HG03103 (cell line): ENCODE data around the gene AGPS.

Experiments used
- ATAC-seq: cut with Tn5 transposase; IDR thresholded peaks from one replicate; pipeline ENCODE4 v1.9.1; 2021; ENCODE audit warnings: low read depth; ENCODE audit not compliant: unreplicated experiment

AGPS gene

DNA sequence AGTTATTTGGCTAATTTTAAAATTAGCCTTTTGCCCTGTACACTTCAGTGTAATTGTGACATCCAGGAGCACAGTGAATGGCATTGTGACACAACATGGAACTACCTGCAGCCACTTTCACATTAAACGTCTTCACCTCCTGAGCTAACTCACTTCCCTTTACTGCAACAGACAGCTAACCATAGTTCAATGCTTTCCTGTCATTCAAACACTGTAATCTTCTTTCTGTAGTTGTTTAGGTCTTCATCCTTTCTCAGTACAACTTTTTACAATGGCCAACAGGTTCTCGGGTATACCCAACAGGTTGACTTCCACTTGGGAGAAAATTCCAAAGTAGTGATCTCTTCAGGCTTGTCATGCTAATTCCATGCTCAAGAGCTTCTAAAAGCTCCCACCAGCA lies 8.6 kb upstream of the AGPS start:
- no peak for ATAC-seq

DNA sequence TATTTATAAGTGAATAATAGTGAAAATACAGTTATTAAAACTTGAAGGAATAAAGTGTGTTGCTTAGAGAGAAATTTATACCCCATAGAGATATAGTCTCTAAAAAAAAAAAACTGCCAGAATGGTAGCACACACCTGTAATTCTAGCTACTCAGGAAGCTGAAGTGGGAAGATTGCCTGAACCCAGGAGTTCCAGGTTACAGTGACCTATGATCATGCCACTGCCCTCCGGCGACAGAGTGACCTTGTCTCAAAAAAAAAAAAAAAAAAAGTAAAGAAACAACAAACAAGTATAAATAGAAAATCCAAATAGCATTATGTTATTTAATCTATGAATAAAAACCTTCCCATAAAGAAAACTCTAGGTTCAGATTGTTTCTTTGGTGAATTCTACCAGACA lies 7.4 kb upstream of the AGPS start:
- ATAC-seq: no peak

DNA sequence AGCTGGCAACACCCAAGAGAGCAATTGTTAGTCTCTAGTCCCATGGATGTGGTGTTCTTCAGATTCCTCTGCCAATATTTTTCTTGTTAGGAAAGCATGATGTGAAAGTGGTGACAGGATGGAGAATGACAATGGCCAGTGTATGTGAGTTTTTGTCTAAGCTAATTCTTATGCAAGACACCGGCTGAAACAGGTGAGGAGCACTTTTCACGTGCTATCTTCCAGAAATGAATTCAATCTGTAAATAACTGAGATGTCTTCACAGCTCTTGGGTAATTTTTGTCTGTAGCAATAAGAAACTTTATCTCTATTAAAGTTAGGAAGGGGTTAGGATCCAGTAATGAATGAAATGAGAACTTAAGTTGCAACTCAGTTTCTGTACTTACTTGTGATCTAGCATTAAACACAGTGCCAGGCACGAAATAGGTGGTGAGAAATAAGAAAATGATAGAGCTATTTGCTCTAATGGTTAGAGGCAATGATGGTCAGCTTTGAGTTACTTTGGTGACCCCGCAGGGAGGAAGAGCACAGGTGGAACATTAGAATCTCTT lies 676 bp upstream of the AGPS start:
- no peak for ATAC-seq

DNA sequence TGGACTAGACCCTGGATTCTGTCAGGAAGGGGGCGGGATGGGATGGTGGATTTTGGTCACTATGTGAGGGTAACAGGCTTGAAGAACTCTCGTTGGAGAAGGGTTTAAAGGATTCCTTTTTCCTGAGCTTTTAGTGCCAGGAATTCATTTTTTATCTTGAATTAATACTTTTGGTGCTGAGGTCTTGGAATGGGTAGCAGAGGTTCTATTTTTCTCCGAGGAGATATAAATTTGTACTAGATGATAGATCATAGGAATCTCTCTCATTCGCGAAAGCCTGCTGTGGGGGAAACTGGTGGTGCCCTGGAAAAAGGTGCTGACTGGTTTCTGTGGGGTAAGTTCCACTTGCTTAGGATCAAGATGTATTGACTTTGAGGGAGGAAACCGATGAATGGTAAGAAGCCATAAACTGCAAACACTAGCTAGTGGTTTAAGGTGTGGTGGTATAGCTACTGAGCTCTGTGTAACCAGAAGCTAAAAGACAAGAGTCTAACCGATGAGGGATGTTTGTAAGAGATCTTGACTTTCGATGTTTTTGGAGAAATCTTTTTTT lies 706 bp downstream of the AGPS start:
- no peak for ATAC-seq

DNA sequence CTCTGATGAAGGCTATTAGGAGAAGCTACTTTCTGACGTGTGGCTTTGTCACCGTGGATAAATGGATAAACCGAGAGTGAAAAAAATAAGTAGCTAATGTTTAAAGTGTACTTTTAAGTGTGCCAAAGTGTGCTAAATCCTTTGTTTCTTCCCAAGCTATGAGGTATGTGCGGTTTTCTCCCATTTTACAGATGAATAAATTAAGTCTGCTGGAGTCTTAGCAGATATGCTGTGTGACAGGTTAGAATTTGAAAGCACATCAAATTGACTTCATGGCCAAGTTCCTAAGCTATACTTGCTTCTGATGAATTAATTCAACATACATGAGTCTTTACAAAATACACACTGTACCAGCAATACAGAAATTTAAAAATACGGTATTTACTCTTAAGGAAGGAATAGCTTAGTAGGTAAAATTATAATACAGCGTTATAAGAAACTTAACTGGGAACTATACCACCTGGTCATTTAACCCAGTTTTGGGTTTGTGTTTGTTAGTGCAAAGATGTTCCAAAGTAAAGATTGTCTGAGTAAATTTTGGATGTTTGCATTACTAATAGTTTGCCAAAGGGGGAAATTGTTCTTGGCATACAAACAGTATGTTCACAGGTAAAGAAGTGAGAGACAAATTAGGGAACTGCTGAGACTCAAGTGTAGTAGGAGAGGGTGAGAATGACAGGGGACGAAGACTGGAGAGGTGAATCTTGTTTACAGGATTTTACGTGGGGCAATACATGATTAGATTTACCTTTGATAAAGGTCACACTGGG lies 1.4 kb downstream of the AGPS start:
- ATAC-seq: no peak

DNA sequence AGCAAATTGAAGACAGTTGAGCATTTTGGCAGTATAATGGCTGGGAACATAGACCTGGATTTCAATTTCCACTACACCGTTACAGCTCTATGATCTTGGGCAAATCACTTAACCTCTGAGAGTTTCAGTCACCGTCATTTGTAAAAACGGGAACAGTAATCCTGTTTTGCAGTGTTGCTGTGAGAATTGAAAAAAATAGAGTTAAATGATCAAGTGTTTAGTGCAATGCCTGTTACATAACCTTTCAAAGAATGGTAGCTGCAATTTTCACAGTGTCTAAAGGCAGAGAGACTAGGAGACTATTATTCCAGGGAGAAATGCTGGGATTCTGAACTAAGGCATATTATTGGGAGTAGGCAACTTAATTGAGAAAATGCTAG lies 2.0 kb downstream of the AGPS start:
- ATAC-seq: no peak

DNA sequence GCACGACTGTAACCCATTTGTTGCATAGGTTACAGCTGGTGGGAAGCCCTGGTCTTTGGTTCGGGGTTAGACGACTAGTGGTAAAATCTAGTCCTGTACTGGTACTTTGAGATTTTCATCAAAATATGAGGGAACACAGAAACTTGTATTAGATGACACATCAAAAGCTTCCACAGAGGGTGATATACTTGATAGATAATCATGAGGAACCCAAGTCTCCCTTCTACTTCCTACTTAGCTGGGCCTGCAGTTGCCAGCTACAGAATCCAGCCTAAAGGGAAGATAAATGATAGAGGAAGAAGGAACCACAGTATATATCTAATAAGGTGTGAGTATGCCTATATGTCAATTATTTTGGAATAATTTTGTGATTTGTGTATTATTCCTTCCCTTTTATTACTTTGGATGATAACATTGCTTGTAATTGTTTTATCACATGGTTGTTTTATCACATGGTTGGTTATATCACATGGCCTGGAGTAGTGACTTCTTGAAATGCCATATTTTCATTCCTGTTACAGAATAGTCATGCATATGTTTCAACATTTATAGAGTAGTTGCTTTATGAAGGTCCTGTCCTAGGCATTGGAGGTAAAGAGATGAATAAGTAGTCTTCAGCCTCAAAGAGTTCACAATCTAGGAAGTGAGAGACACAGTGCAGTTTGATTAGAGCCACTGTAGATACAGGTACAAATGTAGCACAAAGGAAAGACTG lies 2.9 kb downstream of the AGPS start:
- no peak for ATAC-seq

DNA sequence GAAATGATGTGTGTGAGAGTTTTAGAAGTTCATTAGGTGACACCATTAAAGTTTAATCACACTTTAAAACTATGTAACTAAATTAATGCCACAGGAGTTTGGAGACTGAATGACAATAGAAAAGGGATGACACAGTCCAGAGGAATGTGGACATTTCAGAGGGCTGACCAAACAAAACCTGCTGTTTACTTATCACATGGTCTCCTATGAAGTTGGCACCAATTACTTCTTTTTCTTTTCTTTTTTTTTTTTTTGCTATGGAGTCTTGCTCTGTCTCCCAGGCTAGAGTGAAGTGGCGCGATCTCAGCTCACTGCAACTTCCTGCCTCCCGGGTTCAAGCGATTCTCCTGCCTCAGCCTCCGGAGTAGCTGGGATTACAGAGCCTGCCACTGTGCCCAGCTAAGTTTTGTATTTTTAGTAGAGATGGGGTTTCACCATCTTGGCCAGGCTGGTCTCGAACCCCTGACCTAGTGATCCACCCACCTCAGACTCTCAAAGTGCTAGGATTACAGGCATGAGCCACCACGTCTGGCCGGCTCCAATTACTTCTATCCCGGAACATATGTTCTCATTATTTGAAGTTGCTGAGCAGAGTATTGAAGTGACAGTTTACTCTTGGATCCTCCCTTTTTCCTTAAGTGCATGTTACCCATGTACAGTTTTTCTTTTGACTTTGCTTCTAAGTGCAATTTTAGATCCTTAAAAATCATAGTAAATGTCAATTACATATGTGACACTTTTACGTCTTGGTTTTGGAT lies 4.3 kb downstream of the AGPS start:
- no peak for ATAC-seq

DNA sequence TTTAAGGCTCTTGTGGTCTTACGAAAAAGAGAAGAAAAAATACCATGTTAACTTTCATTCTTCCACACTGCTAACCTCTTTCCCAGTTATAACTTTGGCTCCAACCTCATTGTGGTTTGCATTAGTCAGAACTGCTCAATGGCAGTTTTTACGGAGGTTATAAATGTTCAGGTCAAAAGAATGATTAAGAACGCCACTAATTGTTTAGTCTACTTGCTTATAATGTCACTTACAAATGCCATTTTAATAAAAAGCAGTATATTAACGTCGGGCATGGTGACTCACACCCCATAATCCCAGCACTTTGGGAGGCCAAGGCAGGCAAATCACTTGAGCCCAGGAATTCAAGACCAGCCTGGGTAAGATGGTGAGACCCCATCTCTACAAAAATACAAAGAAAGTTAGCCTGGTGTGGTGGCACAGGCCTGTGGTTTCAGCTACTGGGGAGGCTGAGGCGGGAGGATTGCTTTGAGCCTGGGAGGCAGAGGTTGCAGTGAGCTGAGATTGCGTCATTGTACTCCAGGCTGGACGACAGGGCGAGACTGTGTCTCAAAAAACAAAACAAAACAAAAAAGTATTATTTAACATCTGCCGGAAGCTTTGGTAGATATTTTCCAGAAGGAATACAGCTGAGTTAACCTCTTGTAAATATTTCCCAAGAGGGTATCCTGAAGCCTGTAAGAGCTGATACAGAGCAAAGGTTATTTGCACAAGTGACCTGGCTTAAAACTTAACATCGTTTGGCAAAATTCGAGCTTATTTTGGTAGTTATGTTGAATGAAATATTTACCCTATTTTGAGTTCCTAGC lies 5.1 kb downstream of the AGPS start:
- no peak for ATAC-seq

DNA sequence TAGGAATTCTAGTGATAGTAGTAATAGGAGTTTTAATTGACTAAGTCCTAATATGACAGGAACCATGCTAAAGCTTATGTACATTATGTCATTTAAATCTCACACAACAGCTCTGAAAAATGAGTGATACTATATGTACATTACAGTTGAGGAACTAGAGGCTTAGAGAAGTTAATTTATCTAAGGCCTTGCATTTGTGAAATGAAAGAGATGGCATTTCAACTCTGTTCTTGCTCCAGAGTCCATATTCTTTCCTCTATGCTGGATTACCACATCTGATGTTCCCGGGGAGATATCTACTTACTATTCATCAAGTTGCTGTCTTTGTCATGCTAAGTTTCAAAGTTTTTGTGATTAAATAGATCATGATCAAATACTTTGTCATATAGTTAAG lies 5.7 kb downstream of the AGPS start:
- ATAC-seq: no peak

DNA sequence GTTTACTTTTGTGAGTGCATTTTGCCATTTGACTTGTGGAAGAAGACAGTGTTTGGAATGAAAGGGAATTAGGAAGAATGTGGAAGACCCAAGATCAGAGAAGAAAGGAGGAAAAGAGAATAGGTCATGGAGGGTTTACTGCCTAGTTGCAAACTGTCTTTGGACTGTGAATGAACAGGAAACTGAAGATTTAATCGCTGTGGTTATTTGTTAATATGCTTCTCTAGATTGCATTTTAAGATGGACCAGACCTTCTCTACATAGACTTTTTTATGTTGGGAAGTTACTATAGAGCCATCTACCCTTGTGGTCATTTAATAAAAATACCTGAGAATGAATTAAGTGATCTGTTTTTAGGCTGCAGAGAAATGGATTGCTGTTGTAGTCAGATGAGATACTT lies 6.2 kb downstream of the AGPS start:
- ATAC-seq: no peak

DNA sequence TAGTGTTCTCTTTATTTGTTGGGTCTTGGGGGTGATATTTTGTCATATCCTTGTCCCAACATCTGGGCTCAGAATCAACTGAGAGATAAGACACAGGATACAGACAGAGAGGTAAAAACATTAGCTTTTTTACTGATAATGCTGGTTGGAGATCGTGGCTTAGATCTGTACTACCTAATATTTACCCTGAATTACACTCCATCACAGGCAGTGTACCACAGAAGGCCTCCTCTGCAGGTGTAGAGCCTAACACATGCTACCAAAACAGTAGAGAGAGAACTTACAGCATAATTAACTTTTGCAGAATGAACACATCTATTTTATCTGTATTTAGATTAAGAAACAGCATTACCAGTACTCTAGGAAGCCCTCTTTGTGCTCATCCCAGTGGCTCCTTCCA lies 6.8 kb downstream of the AGPS start:
- ATAC-seq: no peak

DNA sequence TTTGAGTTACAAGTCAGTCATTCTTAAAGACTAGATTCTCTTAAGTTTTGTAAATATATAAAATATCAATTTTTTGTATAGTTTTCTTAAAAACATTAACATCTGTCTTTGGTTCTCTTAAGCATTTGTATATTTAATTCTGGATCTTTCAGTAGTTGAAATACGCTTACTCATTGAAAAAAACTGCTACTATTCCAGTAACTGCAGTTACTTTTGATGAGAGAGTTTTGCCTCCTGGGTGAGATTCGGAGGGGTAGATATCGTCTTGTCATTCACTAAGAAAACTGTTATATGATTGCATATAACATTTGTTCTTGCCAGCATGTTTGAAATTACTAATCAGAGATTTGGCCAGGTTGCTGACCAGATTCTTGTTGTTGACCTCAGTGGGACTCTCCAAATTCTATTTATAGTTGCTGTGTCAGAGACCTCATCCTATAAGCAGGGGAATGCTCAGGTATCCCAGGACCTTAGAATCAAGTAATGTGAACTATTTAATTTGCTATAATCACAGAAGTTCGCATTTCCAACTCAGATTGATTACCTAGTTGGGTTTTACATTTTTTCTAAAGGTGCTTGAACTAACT lies 7.9 kb downstream of the AGPS start:
- ATAC-seq: no peak

DNA sequence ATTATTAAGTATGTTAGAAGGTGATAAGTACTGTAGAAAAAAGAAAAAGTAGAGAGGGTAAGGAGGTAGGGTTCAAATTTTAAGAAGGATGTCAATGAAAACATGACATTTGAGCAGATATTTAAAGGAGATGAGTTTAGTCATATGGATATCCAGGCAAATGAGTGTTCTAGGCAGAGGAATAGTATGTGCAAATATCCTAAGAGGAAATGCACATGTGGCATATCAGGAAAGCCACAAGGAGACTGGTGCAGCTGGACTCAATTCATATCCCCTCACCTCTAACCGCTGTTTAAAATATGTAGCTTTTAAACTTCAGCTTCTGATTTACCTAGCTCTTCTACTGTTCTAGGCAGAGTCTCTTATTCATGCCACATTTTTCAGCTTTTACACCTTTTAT lies 9.5 kb downstream of the AGPS start:
- no peak for ATAC-seq

DNA sequence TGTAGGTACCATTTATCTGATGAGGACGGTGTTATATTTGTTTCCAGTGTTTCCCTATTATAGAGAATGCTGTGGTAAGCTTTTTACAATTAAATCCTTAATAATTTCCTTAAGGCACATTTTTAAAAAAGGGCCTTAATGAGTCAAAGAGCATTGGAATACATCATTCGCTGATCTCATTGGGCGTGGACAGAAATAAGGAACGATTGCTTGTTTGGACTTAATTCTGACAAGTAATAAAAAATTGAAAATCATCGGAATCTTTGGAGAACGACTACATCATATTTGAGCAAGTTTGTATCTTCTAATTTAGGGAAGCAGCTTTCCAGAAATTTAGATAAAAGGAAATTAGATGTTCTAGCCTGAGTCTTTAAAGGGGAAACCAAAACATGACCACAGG lies 11.3 kb downstream of the AGPS start:
- no peak for ATAC-seq

DNA sequence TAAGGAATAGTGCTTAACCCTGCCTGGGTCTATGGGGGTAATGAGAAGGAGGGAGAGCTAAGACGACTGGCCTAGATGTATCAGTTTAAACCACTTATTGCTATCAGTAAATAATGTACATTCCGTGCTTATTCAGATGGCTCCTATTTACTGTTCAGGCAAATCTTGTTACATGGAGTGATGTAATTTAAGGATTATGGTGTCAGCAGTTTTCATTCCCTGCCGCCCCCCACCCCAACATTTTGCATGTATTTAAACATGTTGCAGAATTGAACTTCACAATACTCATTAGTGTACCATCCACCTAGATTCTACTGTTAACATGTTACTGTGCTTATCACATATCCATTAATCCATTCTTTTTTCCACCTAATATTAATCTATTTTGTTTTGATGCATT lies 11.7 kb downstream of the AGPS start:
- ATAC-seq: no peak

DNA sequence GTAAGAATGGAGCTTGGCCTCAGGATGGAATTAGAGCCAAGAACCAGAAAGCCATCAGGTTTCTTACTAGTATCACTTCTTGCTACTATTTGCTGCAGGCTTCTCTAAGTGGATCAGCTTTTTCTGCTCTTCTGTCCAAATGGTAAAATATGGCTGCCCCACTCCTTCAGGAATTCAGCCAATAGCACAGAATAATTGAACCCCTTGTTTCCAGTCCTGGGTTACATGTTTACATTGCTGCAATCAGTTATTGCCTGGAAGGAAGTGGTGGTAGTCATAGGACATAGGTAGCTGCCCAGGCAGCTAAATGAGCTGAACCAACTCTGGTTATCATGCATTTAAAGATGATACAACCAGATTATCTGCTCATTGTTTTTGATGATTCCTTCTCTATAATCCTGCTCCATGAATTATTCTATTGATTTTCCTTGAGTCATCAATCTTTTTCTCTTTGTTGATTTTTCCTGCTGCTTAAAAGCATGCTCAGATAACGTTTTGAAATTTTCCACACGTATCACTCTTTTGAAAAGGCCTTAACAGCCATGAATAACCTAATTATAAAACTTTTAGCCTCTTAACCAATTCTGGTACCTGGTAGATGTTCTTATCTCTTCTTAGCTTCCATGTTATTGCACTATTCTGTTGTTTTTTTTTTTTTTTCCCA lies 12.6 kb downstream of the AGPS start:
- ATAC-seq: no peak

DNA sequence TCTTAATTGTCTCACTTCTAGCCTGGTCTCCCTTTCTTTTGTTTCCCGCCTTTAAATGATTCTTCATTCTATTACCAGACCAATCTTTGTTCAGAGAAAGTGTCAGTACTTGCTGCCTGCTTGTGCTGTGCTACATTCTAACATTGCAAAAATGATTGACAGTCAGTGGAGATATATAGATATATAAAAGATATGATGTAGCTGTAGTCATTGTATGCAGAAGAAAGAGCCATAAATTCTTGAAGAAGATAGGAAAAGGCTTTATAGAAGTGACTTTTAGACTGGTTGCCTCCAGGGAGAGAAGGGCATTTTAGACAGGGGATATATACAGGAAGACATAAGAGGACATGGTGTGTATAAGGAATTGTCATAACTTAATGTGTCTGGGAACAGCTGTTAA lies 13.6 kb downstream of the AGPS start:
- ATAC-seq: no peak

DNA sequence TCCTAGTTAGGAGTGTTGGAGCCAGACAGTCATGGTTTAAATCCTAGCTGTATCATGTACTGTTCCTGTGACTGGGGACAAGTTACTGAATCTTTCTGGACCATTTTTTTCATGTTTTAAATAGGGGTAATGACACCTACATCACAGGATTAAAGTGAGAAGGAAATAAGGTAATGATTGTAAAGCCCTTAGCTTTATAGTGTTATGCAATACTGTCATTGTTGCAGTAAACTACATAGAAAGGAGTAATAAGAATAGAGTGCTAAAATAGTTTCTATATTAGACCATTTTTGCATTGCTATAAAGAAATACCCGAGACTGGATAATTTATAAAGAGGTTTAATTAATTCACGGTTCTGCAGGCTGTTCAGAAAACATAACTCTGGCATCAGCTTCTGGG lies 14.5 kb downstream of the AGPS start:
- no peak for ATAC-seq
